Stimulated activated naive CD8-positive, alpha-beta T cell treated with anti-CD3 and anti-CD28 coated beads, Interleukin-15, Interleukin-2, amounts not matched to agents 100 ng/mL and 50 ng/mL, for 24 hours (primary cell): ENCODE data around the gene SLC24A5.

Source experiments
- H3K27ac Mint-ChIP-seq: one replicate; pipeline ENCODE4 v1.8.0; 2021; ENCODE audit warnings: mild to moderate bottlenecking, mixed read lengths
- H3K27me3 Mint-ChIP-seq: one replicate; pipeline ENCODE4 v1.8.0; 2021; ENCODE audit warnings: mixed read lengths
- H3K36me3 Mint-ChIP-seq: one replicate; pipeline ENCODE4 v1.8.0; 2021; ENCODE audit warnings: low read depth, mixed read lengths
- H3K4me1 Mint-ChIP-seq: one replicate; pipeline ENCODE4 v1.8.0; 2021; ENCODE audit warnings: low read depth, mixed read lengths
- H3K4me3 Mint-ChIP-seq: one replicate; pipeline ENCODE4 v1.8.0; 2021; ENCODE audit warnings: mild to moderate bottlenecking, mixed read lengths
- H3K9me3 Mint-ChIP-seq: one replicate; pipeline ENCODE4 v1.8.0; 2021; ENCODE audit warnings: mixed read lengths

The SLC24A5 gene

DNA sequence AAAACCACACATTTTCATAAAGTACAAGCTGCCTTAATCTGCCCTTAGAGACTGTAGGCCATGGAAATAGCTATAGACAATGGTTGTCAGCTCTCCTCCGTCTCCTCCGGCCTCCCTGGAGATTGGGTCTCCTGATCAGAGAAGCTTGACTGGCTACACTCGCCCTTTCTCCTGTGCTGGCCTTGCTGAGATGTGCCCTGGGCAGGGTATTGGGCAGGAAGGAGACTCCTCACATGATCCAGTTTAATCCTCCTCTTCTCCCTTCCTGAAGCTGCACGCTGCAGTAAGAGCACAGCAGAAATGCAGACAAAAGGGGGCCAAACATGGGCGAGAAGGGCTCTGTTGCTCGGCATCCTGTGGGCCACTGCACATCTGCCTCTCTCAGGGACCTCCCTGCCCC is at the start of gene SLC24A5:
TSS of gene SLC24A5 (plus strand) at position 246 of the 400 bp plus-strand sequence. CDS start at position 301, 55 bp downstream.
- H3K36me3 Mint-ChIP-seq: no peaks in the 10 kb centered on the region
- no peak within 1 kb of the TSS for H3K4me3 Mint-ChIP-seq
- H3K27me3 Mint-ChIP-seq: peaks cover 17% of the 10 kb centered on the region
- no peaks in the 10 kb centered on the region for H3K4me1 Mint-ChIP-seq
- no peaks in the 10 kb centered on the region for H3K9me3 Mint-ChIP-seq
- H3K27ac Mint-ChIP-seq: no peak within 1 kb of the TSS

DNA sequence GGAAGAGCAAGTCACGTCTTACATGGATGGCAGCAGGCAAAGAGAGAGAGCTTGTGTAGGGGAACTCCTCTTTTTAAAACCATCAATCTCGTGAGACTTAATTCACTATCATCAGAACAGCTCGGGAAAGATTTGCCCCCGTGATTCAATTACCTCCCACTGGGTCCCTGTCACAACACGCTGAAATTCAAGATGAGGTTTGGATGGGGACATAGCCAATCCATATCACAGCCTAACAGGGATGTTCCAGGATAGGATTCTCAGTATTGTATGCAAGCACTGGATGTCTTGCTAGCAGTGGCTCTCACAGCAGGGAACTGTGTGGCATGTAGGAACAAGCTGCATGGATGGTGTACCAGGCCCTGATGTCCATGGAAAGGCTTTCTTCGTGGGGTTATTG is 47.8 kb upstream of the SLC24A5 start:
- Mint-ChIP-seq H3K27me3 (peaks cover 12% of the 10 kb centered on the region), H3K36me3 (no peaks in the 10 kb centered on the region), H3K4me1 (no peaks in the 10 kb centered on the region), H3K9me3 (no peaks in the 10 kb centered on the region), H3K27ac (no peak overlapping the region), H3K4me3 (no peak overlapping the region)

DNA sequence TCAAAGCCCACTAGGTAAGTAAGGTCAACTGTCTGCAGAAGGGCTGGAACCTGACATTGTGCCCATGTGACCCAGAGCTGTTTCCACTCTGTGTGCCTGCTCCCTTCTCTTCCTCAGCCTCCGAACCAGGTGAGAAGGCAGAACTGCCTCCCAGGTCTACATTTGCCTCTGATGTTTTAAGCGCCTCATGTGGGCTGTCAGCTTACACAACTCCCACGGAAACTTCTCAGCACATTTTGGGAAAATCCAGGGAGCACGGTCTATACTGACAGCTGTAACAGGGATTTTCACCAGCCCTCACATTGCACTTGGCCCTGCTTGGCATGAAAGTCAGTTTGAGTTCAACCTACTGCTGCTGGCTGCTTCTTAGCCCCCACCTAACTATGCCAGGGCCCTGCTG is 46.9 kb upstream of the SLC24A5 start:
- peaks cover 14% of the 10 kb centered on the region for H3K27me3 Mint-ChIP-seq
- no peaks in the 10 kb centered on the region for H3K4me1 Mint-ChIP-seq
- H3K4me3 Mint-ChIP-seq: no peak overlapping the region
- H3K9me3 Mint-ChIP-seq: no peaks in the 10 kb centered on the region
- H3K36me3 Mint-ChIP-seq: no peaks in the 10 kb centered on the region
- H3K27ac Mint-ChIP-seq: no peak overlapping the region

DNA sequence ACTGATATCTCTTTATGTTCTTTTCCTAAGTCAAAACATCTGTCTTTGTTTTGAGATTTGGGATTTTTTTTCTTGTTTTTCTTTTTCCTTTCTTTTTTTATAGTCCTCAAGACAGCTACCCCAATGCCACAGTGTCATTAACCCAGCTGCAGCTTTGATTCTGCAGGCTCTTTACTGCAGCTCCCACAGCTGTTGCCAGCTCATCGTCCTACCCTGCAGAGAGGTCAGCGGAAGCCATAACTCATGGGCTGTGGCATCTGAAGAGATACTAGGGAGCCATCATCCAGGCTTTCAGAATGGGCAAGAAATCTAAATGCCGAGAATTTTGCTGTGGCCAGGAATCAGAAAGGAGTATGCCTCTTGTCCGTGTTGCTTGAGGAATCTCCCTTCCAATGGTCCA is 44.3 kb upstream of the SLC24A5 start:
- Mint-ChIP-seq H3K4me3 (no peak overlapping the region), H3K9me3 (no peaks in the 10 kb centered on the region), H3K36me3 (no peaks in the 10 kb centered on the region), H3K4me1 (no peaks in the 10 kb centered on the region), H3K27me3 (peaks cover 20% of the 10 kb centered on the region), H3K27ac (no peak overlapping the region)

DNA sequence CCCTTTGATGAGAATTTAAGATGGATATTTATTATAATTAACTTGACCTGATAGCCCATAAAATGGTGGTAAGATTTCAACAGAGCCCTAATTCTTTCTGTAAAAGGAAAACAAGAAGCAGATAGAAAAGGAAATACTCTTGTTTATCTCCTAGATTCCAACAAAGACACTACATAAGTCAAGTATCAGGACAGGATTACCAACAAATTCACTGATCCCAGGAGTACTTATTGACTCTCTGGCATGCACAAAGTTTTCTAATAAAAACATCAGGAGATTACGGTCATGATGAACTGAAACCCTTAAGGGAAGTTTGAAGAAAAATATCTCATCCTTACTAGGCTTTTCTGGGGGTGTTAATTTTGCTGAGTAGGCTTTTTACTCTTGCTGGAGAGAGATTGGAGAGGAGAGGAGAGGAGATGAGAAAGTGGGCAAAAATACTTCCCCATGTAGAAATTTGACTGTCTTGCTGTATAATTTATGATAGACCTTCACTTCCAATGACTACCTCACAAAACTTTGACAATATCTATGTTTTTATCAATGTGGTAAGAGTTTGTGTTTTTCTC is 43.1 kb upstream of the SLC24A5 start:
- Mint-ChIP-seq H3K27me3 (peaks cover 23% of the 10 kb centered on the region), H3K9me3 (no peaks in the 10 kb centered on the region), H3K36me3 (no peaks in the 10 kb centered on the region), H3K27ac (no peak overlapping the region), H3K4me1 (no peaks in the 10 kb centered on the region), H3K4me3 (no peak overlapping the region)

DNA sequence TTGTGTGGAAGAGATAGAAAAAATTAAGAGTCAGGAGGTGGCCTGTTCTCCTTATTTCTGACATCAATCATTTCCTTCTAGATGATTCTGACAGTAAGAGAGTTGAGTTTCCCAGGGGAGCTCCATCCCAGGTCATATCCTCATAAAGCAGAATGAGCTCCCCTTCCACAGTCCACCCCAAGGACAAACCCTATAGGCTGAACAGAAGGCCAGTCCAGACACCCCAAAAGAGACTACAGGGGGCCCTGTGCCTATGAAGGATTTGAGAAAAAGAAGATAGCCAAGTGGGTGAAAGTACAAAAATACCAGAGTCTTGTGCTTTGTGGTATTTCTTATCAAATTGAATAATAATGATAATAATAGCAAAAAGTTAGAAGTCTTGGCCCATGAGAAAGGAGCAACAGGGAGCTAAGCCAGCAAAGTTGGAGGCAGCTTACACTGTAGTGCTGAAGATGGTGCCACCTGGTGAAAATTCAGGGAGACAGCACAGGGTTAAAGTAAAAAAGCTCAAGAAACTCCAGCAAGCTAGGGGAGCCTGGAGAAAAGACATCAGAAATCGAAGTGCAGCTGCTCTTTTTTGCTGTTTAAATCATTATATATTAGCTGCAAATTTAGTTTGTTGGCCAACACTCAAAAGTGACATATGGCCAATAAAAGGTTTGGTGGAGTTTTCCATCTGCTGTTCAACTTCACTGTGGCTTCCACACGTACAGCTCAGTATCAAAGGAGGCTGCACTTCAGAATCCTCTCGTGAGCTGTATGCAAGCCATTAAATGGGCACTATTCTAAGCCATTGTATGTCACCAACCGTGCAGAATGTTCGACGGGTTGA is 35.8 kb upstream of the SLC24A5 start:
- H3K27me3 Mint-ChIP-seq: peaks cover 7% of the 10 kb centered on the region
- H3K4me1 Mint-ChIP-seq: no peaks in the 10 kb centered on the region
- no peaks in the 10 kb centered on the region for H3K9me3 Mint-ChIP-seq
- H3K27ac Mint-ChIP-seq: no peak overlapping the region
- no peaks in the 10 kb centered on the region for H3K36me3 Mint-ChIP-seq
- H3K4me3 Mint-ChIP-seq: no peak overlapping the region

DNA sequence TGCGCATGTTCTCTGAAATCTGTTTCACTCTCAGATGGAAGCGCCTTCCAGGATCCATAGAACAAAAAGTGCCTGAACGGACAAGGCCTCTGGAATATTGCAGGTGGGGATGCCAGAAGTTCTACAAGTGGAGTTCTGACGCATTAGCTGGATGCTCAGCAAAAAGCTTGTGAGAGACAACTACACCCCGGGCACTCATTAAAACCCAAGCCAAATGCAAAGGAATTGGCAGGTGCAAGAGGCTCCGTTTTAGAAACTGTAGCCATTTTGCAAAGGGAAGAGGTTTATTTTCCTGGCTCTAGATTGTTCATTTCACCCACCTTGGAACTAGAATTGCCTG is 35.2 kb upstream of the SLC24A5 start:
- Mint-ChIP-seq H3K4me3 (no peak overlapping the region), H3K9me3 (no peaks in the 10 kb centered on the region), H3K4me1 (no peaks in the 10 kb centered on the region), H3K36me3 (no peaks in the 10 kb centered on the region), H3K27ac (no peak overlapping the region), H3K27me3 (peaks cover 9% of the 10 kb centered on the region)

DNA sequence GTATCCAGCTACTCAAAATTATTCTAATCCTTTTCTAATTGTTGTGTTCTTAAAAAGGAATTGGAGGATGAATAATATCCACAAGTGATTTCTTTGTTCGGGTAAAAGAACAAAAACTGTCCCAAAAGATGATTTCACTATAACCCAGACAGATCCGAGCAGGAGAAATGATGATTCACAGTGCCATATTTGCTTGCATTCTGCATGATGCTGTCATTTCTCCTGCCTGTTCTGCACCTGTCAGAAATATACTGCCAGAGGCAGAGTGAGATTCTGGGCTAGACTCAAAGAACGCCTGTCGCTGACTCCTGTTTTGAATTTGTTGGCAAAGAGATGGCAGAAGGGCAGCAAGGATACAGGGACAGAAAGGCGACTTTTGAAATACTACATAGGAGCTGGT is 34.7 kb upstream of the SLC24A5 start:
- Mint-ChIP-seq H3K4me1 (no peaks in the 10 kb centered on the region), H3K27me3 (peaks cover 8% of the 10 kb centered on the region), H3K9me3 (no peaks in the 10 kb centered on the region), H3K27ac (no peak overlapping the region), H3K36me3 (no peaks in the 10 kb centered on the region), H3K4me3 (no peak overlapping the region)

DNA sequence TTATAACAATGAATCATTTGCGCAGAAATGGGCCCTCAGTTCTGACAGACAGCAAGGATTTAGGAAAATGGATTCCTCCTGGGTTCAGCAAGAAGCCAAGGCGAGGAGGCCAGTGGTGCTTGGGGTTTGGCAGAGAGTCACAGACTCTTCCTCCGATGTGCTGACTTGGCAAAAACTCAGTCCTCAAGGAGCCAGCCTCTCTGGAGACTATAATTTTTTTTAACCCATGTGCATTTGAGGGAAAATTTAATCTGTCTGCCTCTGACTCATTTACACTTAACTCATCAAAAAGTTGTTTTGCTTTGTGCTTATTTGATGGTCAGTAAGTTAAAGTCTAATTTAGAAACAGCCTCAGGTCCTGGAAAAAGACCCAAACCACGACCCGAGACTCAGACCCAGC is 34.2 kb upstream of the SLC24A5 start:
- Mint-ChIP-seq H3K27ac (no peak overlapping the region), H3K27me3 (peaks cover 8% of the 10 kb centered on the region), H3K4me1 (no peaks in the 10 kb centered on the region), H3K9me3 (no peaks in the 10 kb centered on the region), H3K4me3 (no peak overlapping the region), H3K36me3 (no peaks in the 10 kb centered on the region)

DNA sequence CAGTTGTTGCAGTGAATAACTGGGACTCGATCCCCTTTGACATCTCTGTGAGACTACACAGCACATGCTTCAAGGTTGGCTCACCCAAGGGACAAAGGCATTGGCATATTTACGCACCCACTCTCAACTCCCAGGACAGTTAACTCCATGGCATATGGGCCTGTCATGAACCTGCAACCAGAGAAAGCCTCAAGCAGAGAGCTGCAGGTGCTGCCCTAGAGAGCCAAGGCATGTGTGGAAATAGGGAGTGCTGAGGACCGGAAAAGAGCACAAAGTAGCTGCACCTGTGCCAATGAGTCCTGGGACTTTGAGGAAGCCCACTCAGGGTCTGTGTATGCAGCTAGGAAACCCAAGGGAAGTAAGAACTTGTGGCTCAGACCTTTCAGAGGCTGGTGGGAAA is 32.9 kb upstream of the SLC24A5 start:
- H3K27ac Mint-ChIP-seq: no peak overlapping the region
- no peak overlapping the region for H3K4me3 Mint-ChIP-seq
- H3K36me3 Mint-ChIP-seq: no peaks in the 10 kb centered on the region
- no peaks in the 10 kb centered on the region for H3K9me3 Mint-ChIP-seq
- no peaks in the 10 kb centered on the region for H3K4me1 Mint-ChIP-seq
- H3K27me3 Mint-ChIP-seq: peaks cover 4% of the 10 kb centered on the region

DNA sequence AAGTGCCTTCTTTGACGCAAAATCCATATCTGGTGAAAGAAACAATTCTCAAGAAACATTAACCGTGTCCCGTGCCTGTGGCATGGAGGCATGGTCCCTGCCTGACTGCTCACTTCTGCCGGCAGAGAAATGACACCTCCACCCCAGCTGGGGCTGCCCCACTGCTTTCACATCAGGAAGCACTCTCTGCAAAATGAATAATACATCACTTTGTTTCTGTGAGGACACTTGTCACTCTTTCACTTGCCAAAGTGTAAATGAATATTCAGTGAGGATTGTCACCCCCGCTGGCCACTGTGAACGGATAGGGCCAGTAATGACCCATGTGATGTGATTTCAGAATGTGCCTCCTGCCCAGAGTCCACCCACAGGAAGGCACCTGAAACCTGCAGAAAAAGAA is 31.1 kb upstream of the SLC24A5 start:
- peaks cover 4% of the 10 kb centered on the region for H3K27me3 Mint-ChIP-seq
- H3K4me3 Mint-ChIP-seq: no peak overlapping the region
- H3K9me3 Mint-ChIP-seq: no peaks in the 10 kb centered on the region
- H3K36me3 Mint-ChIP-seq: no peaks in the 10 kb centered on the region
- no peak overlapping the region for H3K27ac Mint-ChIP-seq
- H3K4me1 Mint-ChIP-seq: no peaks in the 10 kb centered on the region

DNA sequence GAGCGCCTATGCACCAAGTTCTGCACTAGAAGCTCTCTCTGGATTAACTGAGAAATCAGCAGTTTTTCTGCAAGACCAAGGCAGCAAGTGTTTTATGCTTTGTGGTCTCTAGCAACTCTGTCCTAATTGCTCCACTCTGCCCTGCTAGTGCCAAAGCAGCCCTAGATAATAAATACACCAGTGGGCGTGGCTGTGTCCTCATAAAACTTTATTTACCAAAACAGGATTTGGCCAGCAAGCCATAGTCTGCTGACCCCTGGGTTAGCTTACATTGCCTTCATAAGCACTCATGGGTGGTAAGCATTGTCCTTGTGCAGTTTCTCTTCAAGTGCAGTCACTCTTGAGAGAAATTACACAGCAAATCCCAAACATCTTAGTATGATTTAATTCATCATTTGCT is 30.7 kb upstream of the SLC24A5 start:
- no peak overlapping the region for H3K27ac Mint-ChIP-seq
- H3K4me3 Mint-ChIP-seq: no peak overlapping the region
- no peaks in the 10 kb centered on the region for H3K4me1 Mint-ChIP-seq
- no peaks in the 10 kb centered on the region for H3K36me3 Mint-ChIP-seq
- peaks cover 4% of the 10 kb centered on the region for H3K27me3 Mint-ChIP-seq
- no peaks in the 10 kb centered on the region for H3K9me3 Mint-ChIP-seq

DNA sequence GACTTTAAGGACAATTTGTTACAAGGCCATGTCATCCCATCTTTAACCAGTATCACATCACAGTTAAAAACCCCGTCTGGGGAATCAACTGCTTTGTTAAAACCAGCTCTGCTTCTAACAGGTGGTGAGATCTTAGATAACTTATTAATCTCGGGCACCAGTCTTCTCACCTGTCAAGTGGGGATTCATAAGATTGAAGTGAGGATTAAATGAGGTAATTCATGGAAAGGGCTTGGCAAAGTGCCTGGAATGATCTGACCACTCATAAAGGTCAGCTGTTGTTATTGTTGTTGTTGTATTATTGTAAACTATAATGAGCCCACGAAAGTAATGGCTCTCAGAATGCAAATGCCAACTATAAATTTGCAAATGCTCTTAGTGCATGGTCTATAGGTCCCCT is 30.1 kb upstream of the SLC24A5 start:
- Mint-ChIP-seq H3K27ac (no peak overlapping the region), H3K27me3 (peaks cover 4% of the 10 kb centered on the region), H3K36me3 (no peaks in the 10 kb centered on the region), H3K4me1 (no peaks in the 10 kb centered on the region), H3K4me3 (no peak overlapping the region), H3K9me3 (no peaks in the 10 kb centered on the region)

DNA sequence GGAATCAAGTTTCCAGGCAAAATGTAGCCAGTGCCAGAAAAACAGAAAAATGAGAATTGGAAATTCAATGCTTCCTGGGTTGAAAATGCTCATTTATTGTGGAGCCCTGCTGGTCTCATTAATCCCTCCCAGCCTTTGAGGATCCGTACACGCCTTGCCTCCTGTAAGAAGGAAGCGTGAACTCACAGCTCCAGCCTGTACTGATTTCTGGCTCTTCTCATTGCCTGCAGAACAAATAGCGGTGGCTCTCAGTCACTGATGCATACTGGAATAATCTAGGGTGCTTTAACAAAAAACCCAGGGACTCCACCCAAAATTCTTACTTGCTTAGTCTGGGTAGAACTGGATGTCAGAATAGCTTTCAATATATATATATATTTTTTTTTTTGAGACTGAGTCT is 29.3 kb upstream of the SLC24A5 start:
- H3K4me1 Mint-ChIP-seq: no peaks in the 10 kb centered on the region
- no peaks in the 10 kb centered on the region for H3K9me3 Mint-ChIP-seq
- H3K27ac Mint-ChIP-seq: no peak overlapping the region
- peaks cover 4% of the 10 kb centered on the region for H3K27me3 Mint-ChIP-seq
- no peaks in the 10 kb centered on the region for H3K36me3 Mint-ChIP-seq
- no peak overlapping the region for H3K4me3 Mint-ChIP-seq

DNA sequence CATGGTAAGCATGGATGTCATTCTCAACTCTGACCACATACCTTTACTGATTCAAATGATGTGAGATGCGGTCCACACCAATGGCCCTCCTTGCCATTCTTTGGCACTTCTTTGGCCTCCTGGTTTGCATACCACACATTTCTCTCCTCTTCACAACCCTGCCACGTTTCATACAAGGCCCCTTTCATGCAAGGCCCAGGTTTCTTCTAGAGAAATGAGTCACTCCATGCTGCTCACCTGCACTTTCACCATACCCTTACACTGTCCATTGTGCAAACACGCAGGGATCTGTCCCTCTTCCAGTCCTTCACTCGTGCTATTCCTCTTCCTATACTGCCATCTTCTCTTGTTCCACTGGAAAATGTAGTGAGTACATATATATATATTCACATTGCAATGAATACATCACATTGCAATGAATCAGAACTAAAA is 24.4 kb upstream of the SLC24A5 start:
- Mint-ChIP-seq H3K9me3 (no peaks in the 10 kb centered on the region), H3K27ac (no peak overlapping the region), H3K36me3 (no peaks in the 10 kb centered on the region), H3K4me1 (no peaks in the 10 kb centered on the region), H3K27me3 (peaks cover 6% of the 10 kb centered on the region), H3K4me3 (no peak overlapping the region)

DNA sequence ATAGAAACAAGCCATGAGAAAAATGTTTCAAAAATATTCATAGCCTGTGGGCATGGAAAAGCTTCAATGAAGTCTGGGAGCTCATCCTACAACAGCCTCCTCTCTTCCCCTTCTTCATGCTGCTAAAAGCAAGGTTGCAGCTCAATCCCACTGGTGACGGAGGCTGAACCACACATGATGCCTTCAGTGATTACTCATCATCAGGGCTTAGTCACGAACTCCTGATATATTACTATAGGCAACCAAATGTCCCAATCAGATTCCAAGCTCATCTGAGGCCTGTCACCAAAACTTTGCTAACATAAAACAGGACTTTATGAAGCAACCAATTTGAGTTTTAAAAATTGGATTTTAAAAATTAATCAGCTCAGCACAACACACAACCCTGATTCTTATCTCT is 24.0 kb upstream of the SLC24A5 start:
- H3K9me3 Mint-ChIP-seq: no peaks in the 10 kb centered on the region
- no peak overlapping the region for H3K27ac Mint-ChIP-seq
- no peak overlapping the region for H3K4me3 Mint-ChIP-seq
- no peaks in the 10 kb centered on the region for H3K4me1 Mint-ChIP-seq
- no peaks in the 10 kb centered on the region for H3K36me3 Mint-ChIP-seq
- H3K27me3 Mint-ChIP-seq: peaks cover 6% of the 10 kb centered on the region
